Measurements from ENCODE around the gene TENT4A. TPM values are rescaled to one million over a fixed set of nuclear protein-coding genes. Genes with fewer than 3 reads are reported as not detected.

Gene TENT4A
- total RNA-seq, 1 experiment from 2014 or later: 25.6 TPM

DNA sequence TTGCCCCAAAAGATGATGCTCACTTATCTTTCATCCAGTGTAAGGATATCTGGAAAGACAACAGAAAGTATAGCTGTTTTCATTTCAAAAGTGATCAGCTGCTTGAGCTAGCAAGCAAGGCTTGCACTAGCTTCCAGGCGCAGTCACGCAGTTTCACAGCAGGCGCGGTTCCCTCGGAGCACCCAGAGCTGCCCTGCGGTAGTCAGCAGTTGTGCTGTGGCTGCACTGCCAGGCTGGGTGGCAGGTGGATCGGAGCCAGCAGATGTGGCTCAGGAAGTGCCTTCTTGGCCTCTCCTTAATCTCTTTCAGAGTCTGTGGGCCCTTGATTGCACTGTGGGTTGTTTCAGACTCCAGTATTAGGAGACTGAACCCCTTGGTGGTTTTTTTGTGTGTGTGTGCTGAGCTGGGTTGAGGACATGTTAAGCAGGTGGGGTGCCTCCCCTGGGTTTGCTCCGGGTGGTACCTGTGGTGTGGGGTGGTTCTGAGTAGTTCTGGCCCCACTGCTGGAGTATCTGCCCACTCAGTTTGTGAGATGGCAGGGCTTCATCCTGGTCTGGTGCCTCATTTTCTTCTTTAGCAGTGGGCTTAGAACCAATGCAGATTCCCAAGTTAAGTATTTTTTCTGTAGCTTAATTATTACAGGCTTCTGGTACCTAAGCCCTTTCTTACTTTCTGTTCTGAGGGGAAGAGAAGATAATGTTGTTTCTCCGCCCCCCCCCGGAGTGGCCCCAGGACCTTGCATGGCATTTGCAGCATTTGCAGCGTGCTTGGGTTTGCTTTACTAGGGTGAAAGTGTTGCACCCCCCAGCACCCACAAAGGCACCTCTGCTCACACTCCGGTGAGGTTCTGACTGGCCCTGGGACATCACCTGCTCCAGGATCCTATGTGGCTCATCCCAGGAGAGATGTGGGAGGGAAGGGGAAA is 16.4 kb downstream of the TENT4A start:
- no CpG with 5 or more reads among the region's 12 CpGs for WGBS (ENCODE audit: extremely low coverage, insufficient read length, low lambda C conversion rate)
- no peak for TF ChIP-seq CTCF (conservative IDR thresholded peaks at IDR 0.05)
- H3K23me2 ChIP-seq (ENCODE audit: insufficient read length, low read depth, low read length, poor library complexity, severe bottlenecking): no peaks in the 10 kb centered on the region
- no peak overlapping the region for H3K56ac ChIP-seq (ENCODE audit: insufficient read length, low read depth, low read length)
- peak overlapping the region in 1 of 3 experiments; percentile 22; a peak in 1 of 7 replicates for H3K27ac Mint-ChIP-seq
- H3K79me1 ChIP-seq (ENCODE audit: insufficient read depth, low read depth, low read length, poor library complexity, severe bottlenecking): peaks cover 4% of the 10 kb centered on the region
- H3K4me3 Mint-ChIP-seq: no peak overlapping the region
- no peaks in the 10 kb centered on the region for H3K9me3 Mint-ChIP-seq
- no peak overlapping the region for H2BK20ac ChIP-seq (ENCODE audit: low read depth, low read length, poor library complexity, severe bottlenecking)
- no peaks in the 10 kb centered on the region for H3K9me3 ChIP-seq (ENCODE audit: control insufficient read depth, low read depth, low read length)
- peaks cover 21% of the 10 kb centered on the region; the same call in 1 of the 2 replicates for H3K79me2 ChIP-seq (ENCODE audit: insufficient read depth, low read length)
- H3K14ac ChIP-seq (ENCODE audit: insufficient read depth, low read length): no peak overlapping the region
- H3K4me2 ChIP-seq (ENCODE audit: insufficient read depth, insufficient read length, low read length): no peak overlapping the region
- H3T11ph ChIP-seq (ENCODE audit: low read length): no peak overlapping the region
- no peaks in the 10 kb centered on the region for H3K27me3 ChIP-seq (ENCODE audit: insufficient read depth, low read length)
- no peak overlapping the region for H3K9ac ChIP-seq (ENCODE audit: extremely low read depth, insufficient read length, low read length)
- peaks cover 0 to 11% (median 6%) of the 10 kb centered on the region in 3 experiments; a peak in 6 of 7 replicates for H3K36me3 Mint-ChIP-seq (ENCODE audit: insufficient read depth in 1 of 3, low read depth in 3 of 3)
- no peak overlapping the region for H2BK12ac ChIP-seq (ENCODE audit: insufficient read length, low read depth, low read length)
- no peaks in the 10 kb centered on the region for H4K20me1 ChIP-seq (ENCODE audit: control insufficient read depth, insufficient read depth, insufficient read length)
- no peak overlapping the region for H2BK15ac ChIP-seq (ENCODE audit: low read depth, low read length)
- no peaks in the 10 kb centered on the region for H3K4me1 ChIP-seq (ENCODE audit: insufficient read depth, low read length)
- H4K8ac ChIP-seq (replicated peaks; ENCODE audit: insufficient read length, low read depth, low read length): no peak overlapping the region
- no peak overlapping the region for H3K18ac ChIP-seq (ENCODE audit: insufficient read length, low read depth, low read length)
- H3K4me1 Mint-ChIP-seq: peaks cover 39 to 40% of the 10 kb centered on the region in 2 experiments
- no peak overlapping the region for H2AK5ac ChIP-seq (ENCODE audit: insufficient read length, low read length)
- no peak overlapping the region for H4K91ac ChIP-seq (ENCODE audit: insufficient read length, low read depth, low read length)
- no peak overlapping the region for H3K4ac ChIP-seq (ENCODE audit: low read depth, low read length)
- H3K27ac ChIP-seq (ENCODE audit: insufficient read length, low read depth, low read length): no peak overlapping the region
- no peaks in the 10 kb centered on the region for H3K27me3 Mint-ChIP-seq (ENCODE audit: low read depth)
- no peak overlapping the region for H2BK5ac ChIP-seq (ENCODE audit: insufficient read length, low read length)
- H4K5ac ChIP-seq (ENCODE audit: insufficient read length, low read depth, low read length): no peak overlapping the region
- no peak overlapping the region for H2AFZ ChIP-seq (ENCODE audit: low read length)
- H3K23ac ChIP-seq (ENCODE audit: insufficient read length, low read depth, low read length): no peak overlapping the region
- no peak overlapping the region for H2BK120ac ChIP-seq (ENCODE audit: low read depth, low read length, poor library complexity, severe bottlenecking)
- DNase-seq: no peak
